Medulla oblongata (tissue), 1 donor: ENCODE measurements around the gene NEURL4.

Experiments used
- DNase-seq: peaks from one replicate; pipeline ENCODE4 v3.0.0-alpha.2; 2015; ENCODE audit errors: extremely low spot score

The NEURL4 gene

DNA sequence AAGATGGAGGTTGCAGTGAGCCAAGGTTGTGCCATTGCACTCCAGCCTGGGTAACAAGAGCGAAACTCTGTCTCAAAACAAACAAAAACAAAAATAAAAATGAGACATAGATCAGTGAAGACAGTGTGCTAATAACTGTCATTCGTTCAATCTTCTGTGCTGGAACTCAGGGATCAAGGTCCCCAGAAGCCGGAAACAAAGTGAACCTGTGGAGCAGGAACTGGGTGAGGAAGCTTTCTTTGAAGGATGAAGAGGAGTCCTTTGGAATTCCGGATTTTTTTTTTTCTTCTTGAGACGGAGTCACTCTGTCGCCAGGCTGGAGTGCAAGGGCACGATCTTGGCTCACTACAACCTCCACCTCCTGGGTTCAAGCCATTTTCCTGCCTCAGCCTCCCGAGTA lies 49.7 kb downstream of the NEURL4 start:
- DNase-seq, result no peak

DNA sequence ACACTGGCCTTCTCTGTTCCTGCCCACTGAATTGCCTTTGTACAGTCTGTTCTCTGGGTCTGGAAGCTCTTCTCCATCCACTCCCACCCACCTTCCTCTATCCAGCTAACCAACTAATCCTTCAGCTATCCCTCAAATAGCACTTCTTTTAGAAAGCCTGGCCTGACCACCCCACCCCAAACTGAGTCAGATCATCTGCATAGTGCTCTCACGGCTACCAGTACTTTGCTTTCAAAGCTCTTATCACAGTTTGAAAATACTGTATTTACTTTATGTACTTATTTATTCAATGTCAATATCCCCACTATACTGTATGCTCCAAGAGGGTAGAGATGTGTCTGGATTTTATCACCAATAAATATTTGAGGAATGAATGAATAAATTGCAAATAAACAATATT lies 62.4 kb downstream of the NEURL4 start:
- DNase-seq, result no peak
